Astrocyte (in vitro differentiated cells and primary cell): ENCODE measurements around the gene IKZF5. TPM values are rescaled to one million over a fixed set of nuclear protein-coding genes. Genes with fewer than 3 reads are reported as not detected.

Source experiments
- DNase-seq: peaks from one replicate; pipeline ENCODE4 v3.0.0-alpha.2; 2010; ENCODE audit warnings: low read depth
- FAIRE-seq: peaks from 2 replicates; lab custom pipeline; 2011; peaks lifted over from hg19 to GRCh38; lab: Jason Lieb, UNC
- H2AFZ ChIP-seq: 2 replicates; pipeline ENCODE4 v1.6.0; 2012; ENCODE audit warnings: low read depth, low read length, inconsistent platforms
- H3K27ac ChIP-seq: 2 replicates; pipeline ENCODE4 v1.5.1; 2011; ENCODE audit warnings: low read depth, low read length, inconsistent platforms
- H3K27me3 ChIP-seq: 2 replicates; pipeline ENCODE4 v1.6.0; 2011; ENCODE audit warnings: low read length, inconsistent platforms; ENCODE audit not compliant: insufficient read depth
- H3K36me3 ChIP-seq: 2 replicates; pipeline ENCODE4 v1.5.1; 2011; ENCODE audit warnings: low read length, inconsistent platforms; ENCODE audit not compliant: insufficient read depth
- H3K4me1 ChIP-seq: 2 replicates; pipeline ENCODE4 v1.5.1; 2011; ENCODE audit warnings: low read length, inconsistent platforms; ENCODE audit not compliant: insufficient read depth
- H3K4me2 ChIP-seq: 2 replicates; pipeline ENCODE4 v1.6.0; 2012; ENCODE audit warnings: low read length, inconsistent platforms
- H3K4me3 ChIP-seq: 2 replicates; pipeline ENCODE4 v1.5.1; 2011; ENCODE audit warnings: low read depth, mild to moderate bottlenecking, low read length, inconsistent platforms; ENCODE audit not compliant: insufficient read depth
- H3K79me2 ChIP-seq: 2 replicates; pipeline ENCODE4 v1.6.0; 2012; ENCODE audit warnings: mild to moderate bottlenecking, low read length, inconsistent platforms; ENCODE audit not compliant: insufficient read depth
- H3K9ac ChIP-seq: 2 replicates; pipeline ENCODE4 v1.6.0; 2012; ENCODE audit warnings: mild to moderate bottlenecking, low read length, inconsistent platforms
- H3K9me3 ChIP-seq: 2 replicates; pipeline ENCODE4 v1.5.1; 2012; ENCODE audit warnings: low read depth, mild to moderate bottlenecking, low read length, inconsistent platforms; ENCODE audit not compliant: insufficient read depth
- H4K20me1 ChIP-seq: 2 replicates; pipeline ENCODE4 v1.6.0; 2012; ENCODE audit warnings: low read length, inconsistent platforms; ENCODE audit not compliant: insufficient read depth
- H3K27ac Mint-ChIP-seq: one replicate; pipeline ENCODE4 v1.8.0; 2021; ENCODE audit warnings: mild to moderate bottlenecking, mixed read lengths; ENCODE audit not compliant: unreplicated experiment
- H3K27me3 Mint-ChIP-seq: one replicate; pipeline ENCODE4 v1.8.0; 2021; ENCODE audit warnings: low read depth, mixed read lengths; ENCODE audit not compliant: unreplicated experiment
- H3K36me3 Mint-ChIP-seq: one replicate; pipeline ENCODE4 v1.8.0; 2021; ENCODE audit warnings: low read depth, mixed read lengths; ENCODE audit not compliant: unreplicated experiment
- H3K4me1 Mint-ChIP-seq: one replicate; pipeline ENCODE4 v1.8.0; 2021; ENCODE audit warnings: low read depth, mixed read lengths; ENCODE audit not compliant: unreplicated experiment
- H3K4me3 Mint-ChIP-seq: one replicate; pipeline ENCODE4 v1.8.0; 2021; ENCODE audit warnings: mild to moderate bottlenecking, moderate library complexity, mixed read lengths; ENCODE audit not compliant: unreplicated experiment
- H3K9me3 Mint-ChIP-seq: one replicate; pipeline ENCODE4 v1.8.0; 2021; ENCODE audit warnings: mild to moderate bottlenecking, mixed read lengths; ENCODE audit not compliant: unreplicated experiment
- EZH2 ChIP-seq: IDR thresholded peaks from 2 replicates; pipeline ENCODE4 v1.6.1; 2012; ENCODE audit warnings: mild to moderate bottlenecking, low read length, inconsistent platforms; ENCODE audit not compliant: insufficient read depth
- total RNA-seq: library from RNA; stranded (reverse); gene quantifications from 2 replicates; pipeline ENCODE4 v1.2.1, GENCODE V29; 2021
- TF ChIP-seq, protein P1 (sequence below): IDR thresholded peaks from 2 replicates; pipeline ENCODE4 v1.5.1; 2011; ENCODE audit warnings: low read depth, mild to moderate bottlenecking, inconsistent platforms, low read length, moderate library complexity; ENCODE audit not compliant: insufficient read depth

IKZF5 gene
- total RNA-seq, 1 donor from 2014 or later, result 10.8 TPM

DNA sequence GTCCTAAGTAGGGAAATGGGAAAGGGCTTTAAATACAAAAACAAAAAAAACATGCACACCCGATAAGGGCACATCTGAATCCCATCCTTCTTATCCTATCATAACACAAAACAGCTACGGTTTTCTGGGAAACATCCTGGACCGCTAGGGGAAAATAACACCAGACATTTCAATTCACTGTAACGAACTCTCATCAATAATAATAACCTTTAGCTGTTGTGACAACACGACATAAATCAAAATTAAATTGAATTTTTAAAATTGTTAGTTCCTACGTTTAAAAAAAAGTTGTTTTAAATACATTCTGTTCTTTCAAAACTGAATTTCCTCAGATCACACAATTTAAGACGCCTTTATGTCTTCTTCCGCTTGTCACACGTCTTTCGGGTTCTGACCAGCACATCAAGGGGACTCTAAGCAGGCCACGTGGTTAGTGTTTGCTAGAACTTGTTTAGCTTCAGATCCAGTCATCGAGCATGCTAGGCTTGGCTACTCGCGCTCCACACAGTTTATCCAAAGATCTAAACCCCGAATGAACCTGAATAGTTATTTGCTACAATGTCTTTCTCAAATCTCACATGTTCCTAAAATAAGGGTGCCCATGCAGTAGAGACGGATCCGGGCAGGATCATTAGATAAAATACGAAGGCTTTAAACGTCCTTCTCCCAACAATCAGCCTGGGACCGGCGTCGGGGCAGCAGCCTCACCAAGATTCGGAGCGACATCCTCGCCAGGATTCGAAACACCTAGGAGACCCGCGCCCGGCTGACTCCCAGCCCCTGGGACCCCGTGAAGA, 839 bp downstream of the IKZF5 start:
- H3K9ac ChIP-seq, result peak overlapping the region; percentile 98
- H3K27ac Mint-ChIP-seq, result peak overlapping the region; percentile 99
- peaks cover 7% of the 10 kb centered on the region for H3K4me1 Mint-ChIP-seq
- H3K4me3 ChIP-seq, result peak overlapping the region; percentile 94
- H3K36me3 Mint-ChIP-seq, result peaks cover 7% of the 10 kb centered on the region
- H3K27ac ChIP-seq, result peak overlapping the region; percentile 94
- no peak for TF ChIP-seq EZH2
- TF ChIP-seq, protein P1, sequence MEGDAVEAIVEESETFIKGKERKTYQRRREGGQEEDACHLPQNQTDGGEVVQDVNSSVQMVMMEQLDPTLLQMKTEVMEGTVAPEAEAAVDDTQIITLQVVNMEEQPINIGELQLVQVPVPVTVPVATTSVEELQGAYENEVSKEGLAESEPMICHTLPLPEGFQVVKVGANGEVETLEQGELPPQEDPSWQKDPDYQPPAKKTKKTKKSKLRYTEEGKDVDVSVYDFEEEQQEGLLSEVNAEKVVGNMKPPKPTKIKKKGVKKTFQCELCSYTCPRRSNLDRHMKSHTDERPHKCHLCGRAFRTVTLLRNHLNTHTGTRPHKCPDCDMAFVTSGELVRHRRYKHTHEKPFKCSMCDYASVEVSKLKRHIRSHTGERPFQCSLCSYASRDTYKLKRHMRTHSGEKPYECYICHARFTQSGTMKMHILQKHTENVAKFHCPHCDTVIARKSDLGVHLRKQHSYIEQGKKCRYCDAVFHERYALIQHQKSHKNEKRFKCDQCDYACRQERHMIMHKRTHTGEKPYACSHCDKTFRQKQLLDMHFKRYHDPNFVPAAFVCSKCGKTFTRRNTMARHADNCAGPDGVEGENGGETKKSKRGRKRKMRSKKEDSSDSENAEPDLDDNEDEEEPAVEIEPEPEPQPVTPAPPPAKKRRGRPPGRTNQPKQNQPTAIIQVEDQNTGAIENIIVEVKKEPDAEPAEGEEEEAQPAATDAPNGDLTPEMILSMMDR, result no peak
- H3K36me3 ChIP-seq, result no peaks in the 10 kb centered on the region
- no peaks in the 10 kb centered on the region for H3K9me3 Mint-ChIP-seq
- H2AFZ ChIP-seq, result peak overlapping the region; percentile 99
- H3K4me2 ChIP-seq, result peak overlapping the region; percentile 88
- H3K4me1 ChIP-seq, result peaks cover 15% of the 10 kb centered on the region
- DNase-seq, result peak; percentile 45
- no peaks in the 10 kb centered on the region for H3K9me3 ChIP-seq
- H4K20me1 ChIP-seq, result peaks cover 45% of the 10 kb centered on the region
- H3K4me3 Mint-ChIP-seq, result peak overlapping the region; percentile 98
- no peaks in the 10 kb centered on the region for H3K27me3 ChIP-seq
- H3K79me2 ChIP-seq, result peaks cover 56% of the 10 kb centered on the region
- no peak for FAIRE-seq
- no peaks in the 10 kb centered on the region for H3K27me3 Mint-ChIP-seq

DNA sequence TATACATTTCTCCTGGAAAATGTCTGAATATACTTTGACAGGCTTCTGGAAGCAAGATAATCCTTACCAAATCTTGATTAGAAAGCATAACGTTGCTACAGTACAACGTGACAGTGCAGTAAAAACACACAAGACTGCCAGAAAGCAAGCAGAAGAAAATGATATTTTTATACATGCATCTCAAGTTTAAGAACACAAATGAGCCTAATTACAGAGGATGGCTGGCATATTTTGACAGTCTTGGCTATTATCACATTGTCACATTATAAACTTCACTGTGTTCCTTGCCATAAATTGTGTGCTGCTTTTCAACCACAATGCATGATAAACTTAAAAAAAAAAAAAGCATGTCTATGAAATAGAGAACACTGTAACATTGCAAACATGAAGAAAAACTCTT, 4.3 kb downstream of the IKZF5 start:
- Histone ChIP-seq H3K4me2 (no peak overlapping the region), H3K4me3 (no peak overlapping the region), H3K9me3 (no peaks in the 10 kb centered on the region), H3K36me3 (no peaks in the 10 kb centered on the region), H3K27me3 (no peaks in the 10 kb centered on the region), H3K9ac (no peak overlapping the region), H3K79me2 (peaks cover 80% of the 10 kb centered on the region), H4K20me1 (peaks cover 58% of the 10 kb centered on the region), H3K27ac (no peak overlapping the region), H2AFZ (no peak overlapping the region), H3K4me1 (peaks cover 11% of the 10 kb centered on the region)
- Mint-ChIP-seq H3K27me3 (no peaks in the 10 kb centered on the region), H3K4me1 (peaks cover 7% of the 10 kb centered on the region), H3K36me3 (no peaks in the 10 kb centered on the region), H3K4me3 (no peak overlapping the region), H3K27ac (no peak overlapping the region), H3K9me3 (no peaks in the 10 kb centered on the region)
- no peak for DNase-seq
- FAIRE-seq, result no peak
- TF ChIP-seq, protein P1, result no peak
- TF ChIP-seq EZH2, result no peak

- Mint-ChIP-seq H3K27me3 (no peaks in the 10 kb centered on the region), H3K27ac (no peak overlapping the region), H3K9me3 (no peaks in the 10 kb centered on the region), H3K36me3 (peaks cover 4% of the 10 kb centered on the region), H3K4me3 (no peak overlapping the region), H3K4me1 (no peaks in the 10 kb centered on the region)
- H2AFZ ChIP-seq, result no peak overlapping the region
- no peak overlapping the region for H3K4me3 ChIP-seq
- no peak for FAIRE-seq
- no peaks in the 10 kb centered on the region for H3K9me3 ChIP-seq
- no peak overlapping the region for H3K27ac ChIP-seq
- H3K4me1 ChIP-seq, result no peaks in the 10 kb centered on the region
- no peak overlapping the region for H3K4me2 ChIP-seq
- H3K9ac ChIP-seq, result no peak overlapping the region
- H4K20me1 ChIP-seq, result peaks cover 57% of the 10 kb centered on the region
- no peaks in the 10 kb centered on the region for H3K36me3 ChIP-seq
- peaks cover 72% of the 10 kb centered on the region for H3K79me2 ChIP-seq
- H3K27me3 ChIP-seq, result no peaks in the 10 kb centered on the region
- DNase-seq, result no peak
- TF ChIP-seq, protein P1, result no peak
- no peak for TF ChIP-seq EZH2
These were observed 7.2 kb downstream of the IKZF5 start for GRCh38 chr10:123001370-123001769.
